ENCODE results near the gene GJA5.

GJA5 gene

DNA sequence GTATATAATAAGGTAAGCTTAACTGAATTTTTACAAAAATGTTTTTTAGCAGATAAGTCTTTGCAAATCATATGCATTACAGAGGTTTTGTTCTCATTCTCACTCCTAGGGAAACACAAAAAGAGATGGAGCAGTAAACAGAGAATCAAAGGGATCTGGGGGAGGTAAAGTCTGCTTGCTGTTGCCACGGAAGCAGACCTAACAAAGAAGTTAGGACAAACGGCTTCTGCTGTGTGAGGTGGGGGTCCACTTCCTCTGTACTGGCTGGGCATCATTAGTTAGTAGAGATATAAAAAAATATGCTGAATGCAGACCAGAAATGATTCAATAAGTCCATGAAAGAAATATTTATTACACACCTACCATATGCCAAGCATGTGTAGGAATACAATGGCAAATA, 34.2 kb downstream of the GJA5 start:
- no peak for DNase-seq

DNA sequence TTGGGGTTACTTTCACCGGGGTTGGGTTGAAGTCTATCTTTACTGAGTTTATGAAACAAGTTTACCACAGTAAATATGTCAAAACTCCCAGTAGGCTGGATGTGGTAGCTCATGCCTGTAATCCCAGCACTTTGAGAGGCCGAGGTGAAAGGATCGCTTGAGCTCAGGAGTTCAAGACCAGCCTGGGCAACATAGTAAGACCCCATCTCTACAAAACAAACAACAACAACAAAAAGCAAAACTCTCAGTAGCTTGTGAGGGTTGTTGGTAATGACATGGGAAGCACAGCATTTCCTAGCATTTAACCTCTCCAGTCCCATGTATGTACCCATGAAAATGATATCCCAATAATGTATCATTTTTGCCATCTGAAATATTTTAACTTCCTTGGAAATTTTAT, 34.7 kb downstream of the GJA5 start:
- DNase-seq: no peak

DNA sequence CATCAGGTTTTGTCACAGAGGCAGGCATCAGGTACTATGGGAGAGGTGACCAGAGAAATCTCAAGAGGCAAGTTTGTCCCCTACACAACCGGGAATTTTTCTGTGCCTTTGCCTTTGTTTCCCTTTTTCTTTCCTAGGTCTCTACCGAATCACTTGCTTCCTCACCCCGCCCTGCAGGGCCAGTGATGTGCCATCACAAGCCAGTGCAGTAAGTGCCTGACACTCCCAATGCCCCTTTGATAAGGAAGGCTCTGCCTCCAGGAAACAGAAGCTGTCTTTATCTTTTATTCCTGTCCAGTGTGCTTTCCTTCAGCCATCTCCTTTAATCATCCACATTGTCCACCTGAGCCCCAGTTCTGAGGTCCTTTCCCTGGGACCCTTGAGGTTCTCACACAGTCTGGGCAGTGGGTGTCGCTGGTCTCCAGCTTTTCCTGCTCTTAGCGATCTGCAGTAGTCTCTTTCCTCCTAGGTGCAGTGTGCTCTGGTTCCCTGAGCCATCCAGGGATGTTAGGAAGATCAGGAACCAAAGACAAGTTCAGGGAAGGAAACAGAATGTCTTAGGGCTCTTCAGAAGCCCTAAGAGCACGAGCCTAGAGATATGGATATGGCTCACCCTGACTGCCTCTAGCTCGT, 36.6 kb downstream of the GJA5 start:
- DNase-seq: peak; percentile 19 to 38

DNA sequence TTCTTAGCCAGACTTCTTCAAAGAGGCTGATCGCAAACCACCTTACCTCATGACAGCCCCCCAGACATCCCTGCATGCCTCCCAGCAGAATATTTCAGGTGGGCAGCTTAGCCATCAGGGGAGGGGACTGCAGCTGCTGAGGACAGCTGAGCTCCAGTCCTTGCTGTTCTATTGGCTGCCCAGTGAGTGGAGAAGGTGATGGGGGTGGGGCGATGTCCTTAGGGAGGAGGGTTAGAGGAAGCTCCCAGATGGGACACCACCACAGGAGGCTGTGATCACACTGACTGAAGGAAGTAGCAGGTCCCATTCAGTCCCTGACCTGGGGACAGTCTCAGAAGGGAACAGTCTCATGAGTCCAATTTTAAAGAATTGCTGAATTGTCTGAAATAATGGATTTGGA, 38.3 kb downstream of the GJA5 start:
- no peak for DNase-seq

DNA sequence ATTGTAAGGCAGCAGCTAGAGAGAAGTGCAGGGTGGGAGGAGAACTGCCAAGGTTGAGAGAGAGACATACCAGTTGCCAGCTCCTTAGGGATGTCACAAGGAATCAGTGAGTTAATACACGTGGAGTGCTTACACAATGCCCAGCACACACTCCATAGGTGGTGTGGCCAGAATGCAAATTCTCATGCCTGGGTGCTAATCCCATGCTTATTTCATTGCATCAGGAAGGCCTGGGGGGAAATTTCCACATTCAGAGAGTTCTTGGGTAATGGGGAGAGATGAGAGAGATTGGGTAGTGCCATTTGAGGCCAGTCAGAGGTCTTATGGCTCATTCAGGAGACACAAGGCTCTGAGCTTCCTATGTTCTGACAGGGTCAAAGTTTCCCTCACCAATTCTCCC, 38.7 kb downstream of the GJA5 start:
- DNase-seq: no peak

DNA sequence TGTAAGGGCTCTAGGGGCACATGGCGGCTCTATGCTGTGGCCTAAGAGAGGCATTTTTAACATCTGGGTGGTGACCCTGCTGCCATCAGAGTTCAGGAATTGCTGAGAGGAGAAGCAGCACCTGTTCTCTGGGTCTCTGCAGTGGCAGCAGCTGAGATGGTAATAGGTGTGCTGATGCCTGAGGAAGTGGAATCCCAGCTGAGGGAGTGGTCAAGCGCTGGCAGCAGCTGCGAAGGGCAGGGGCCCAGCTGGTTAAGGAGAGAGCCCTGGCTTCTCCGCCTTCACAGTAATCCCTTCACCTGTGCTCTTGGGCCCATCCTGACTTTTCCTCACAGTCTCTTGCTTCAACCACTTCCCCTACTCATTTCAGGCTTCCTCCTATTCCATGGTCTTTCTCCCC, 39.8 kb downstream of the GJA5 start:
- no peak for DNase-seq

DNA sequence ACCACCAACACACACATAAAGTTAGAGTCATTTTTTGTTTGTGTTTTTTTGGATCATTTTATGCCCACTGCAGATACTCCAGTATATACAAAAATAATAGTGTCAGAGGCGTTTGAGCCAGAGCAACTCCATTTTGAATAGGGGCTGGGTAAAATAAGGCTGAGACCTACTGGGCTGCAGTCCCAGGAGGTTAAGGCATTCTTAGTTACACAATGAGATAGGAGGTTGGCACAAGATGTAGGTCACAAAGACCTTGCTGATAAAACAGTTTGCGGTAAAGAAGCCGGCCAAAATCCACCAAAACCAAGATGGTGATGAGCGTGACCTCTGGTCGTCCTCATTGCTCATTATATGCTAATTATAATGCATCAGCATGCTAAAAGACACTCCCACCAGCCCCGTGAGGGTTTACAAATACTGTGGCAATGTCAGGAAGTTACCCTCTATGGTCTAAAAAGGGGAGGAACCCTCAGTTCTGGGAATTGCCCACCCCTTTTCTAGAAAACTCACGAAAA, 40.6 kb downstream of the GJA5 start:
- DNase-seq: no peak

DNA sequence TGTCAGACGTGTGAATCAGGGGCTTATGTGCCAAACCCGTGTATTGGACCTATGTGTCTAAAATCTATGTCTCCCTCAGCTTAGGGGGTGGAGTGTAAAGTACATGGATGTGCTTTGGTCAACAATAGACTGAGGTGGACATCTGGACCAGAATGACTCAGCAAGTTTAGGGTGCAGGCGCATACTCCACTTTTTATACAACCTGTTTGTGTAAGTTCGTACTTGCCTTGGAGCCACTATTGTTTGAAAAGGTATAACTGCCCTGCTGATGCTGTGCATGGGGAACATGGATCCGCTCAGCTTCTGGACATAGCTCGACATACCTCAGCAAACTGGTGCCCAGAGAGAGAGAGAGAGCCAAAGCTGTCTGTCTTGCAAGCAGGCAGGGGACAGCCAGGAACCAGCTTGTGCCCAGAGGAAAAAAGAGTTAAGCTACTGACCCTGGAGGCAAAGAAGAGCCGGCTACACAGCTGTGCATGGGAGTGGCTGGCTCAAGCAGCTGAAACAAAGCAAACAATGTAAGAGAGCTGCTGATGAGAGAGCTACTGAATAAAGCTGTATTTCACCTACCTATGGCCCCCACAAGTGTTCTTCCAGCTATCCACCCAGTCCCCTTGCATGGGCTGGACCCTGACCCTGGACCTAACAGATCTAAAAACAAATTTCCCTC, 41.2 kb downstream of the GJA5 start:
- DNase-seq: no peak

DNA sequence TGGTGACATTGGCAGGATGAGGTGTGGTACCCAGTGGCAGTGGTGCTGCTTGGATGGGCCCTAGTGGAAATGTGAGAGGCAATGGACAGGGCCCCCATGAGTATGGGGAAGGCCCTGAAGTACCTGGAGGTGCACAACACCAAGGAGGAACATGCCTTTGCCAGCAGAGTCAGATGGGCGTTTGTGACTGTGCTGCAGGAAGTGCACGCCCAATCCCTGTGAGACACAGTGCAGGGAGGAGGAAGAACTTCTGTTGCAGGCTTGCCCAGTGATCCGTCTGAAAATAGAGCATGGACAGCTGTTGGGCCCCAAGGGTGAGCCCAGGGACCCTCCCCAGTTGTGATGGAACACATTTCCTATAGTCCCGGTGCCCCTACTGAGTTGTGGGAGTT, 42.7 kb downstream of the GJA5 start:
- DNase-seq: peak in 1 of 2 experiments; percentile 3

DNA sequence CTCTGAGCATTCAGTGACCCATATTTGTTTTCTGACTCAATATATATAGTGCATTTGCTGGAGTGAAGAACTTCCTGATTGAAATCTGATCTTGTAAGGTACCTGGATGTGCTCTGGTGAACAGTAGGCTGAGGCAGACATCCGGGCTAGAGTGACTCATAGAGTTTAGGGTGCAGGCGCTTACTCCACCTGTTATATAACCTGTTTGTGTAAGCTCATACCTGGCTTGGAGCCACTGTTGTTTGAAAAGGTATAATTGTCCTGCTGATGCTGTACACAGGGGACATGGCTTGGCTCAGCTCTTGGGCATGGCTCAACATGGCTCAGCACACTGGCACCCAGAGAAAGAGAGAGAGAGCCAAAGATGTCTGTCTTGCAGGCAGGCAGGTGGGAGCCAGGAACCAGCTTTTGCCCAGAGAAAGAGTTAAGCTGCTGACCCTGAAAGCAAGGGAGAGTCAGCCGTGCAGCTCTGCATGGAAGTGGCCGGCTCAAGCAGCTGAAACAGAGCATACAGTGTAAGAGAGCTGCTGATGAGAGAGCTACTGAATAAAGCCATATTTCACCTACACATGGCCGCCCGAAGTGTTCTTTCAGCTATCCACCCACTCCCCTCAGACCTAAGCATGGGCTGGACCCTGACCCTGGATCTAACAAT, 43.2 kb downstream of the GJA5 start:
- no peak for DNase-seq

DNA sequence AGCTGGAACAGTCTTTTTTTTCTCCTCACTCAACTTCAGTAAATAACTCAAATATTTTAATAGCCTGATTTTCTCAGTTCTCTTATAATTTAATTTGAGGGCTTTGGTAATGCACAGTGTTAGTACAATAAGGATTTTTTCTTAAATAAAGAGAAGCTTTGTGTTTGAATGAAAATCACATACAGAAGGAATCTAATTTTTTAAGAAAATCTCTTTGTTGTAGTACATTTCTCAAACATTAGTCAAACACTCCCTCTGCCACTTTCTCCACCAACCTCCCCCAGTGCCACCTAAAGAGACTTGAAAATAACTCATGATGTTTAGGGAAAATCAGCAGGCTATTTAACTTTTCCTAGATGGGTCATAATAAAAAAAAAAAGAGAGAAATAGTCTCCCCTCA, 47.8 kb downstream of the GJA5 start:
- DNase-seq: no peak

All from Kasumi-1 (cell line).